ENCODE measurements around the gene SNX8. TPM values are rescaled to one million over a fixed set of nuclear protein-coding genes. Genes with fewer than 3 reads are reported as not detected.

SNX8 gene
- total RNA-seq, 1 donor from 2014 or later, result 8.3 TPM

- intact Hi-C loops (cut with DNase I), result loop anchor here (10.0 kb wide), 1 partner anchor 634 kb away; no protein-coding TSS in a partner anchor
- Histone ChIP-seq H3K27ac (no peak overlapping the region), H3K9me3 (no peaks in the 10 kb centered on the region), H3K4me1 (no peaks in the 10 kb centered on the region), H3K36me3 (peaks cover 0 to 58% of the 10 kb centered on the region in 2 donors), H3K27me3 (no peaks in the 10 kb centered on the region), H3K4me3 (no peak overlapping the region)
- no peak for DNase-seq (ENCODE audit: extremely low spot score in 2 of 2)
- no peak for TF ChIP-seq CTCF (IDR thresholded peaks at IDR 0.05)
- no peak for TF ChIP-seq POLR2AphosphoS5 (IDR thresholded peaks at IDR 0.05; ENCODE audit: insufficient read depth in 1 of 2, low read depth in 1 of 2)
- no peak for TF ChIP-seq POLR2A (IDR thresholded peaks at IDR 0.05)
Measured at GRCh38 chr7:2218444-2218785, 95.8 kb downstream of the SNX8 start.

DNA sequence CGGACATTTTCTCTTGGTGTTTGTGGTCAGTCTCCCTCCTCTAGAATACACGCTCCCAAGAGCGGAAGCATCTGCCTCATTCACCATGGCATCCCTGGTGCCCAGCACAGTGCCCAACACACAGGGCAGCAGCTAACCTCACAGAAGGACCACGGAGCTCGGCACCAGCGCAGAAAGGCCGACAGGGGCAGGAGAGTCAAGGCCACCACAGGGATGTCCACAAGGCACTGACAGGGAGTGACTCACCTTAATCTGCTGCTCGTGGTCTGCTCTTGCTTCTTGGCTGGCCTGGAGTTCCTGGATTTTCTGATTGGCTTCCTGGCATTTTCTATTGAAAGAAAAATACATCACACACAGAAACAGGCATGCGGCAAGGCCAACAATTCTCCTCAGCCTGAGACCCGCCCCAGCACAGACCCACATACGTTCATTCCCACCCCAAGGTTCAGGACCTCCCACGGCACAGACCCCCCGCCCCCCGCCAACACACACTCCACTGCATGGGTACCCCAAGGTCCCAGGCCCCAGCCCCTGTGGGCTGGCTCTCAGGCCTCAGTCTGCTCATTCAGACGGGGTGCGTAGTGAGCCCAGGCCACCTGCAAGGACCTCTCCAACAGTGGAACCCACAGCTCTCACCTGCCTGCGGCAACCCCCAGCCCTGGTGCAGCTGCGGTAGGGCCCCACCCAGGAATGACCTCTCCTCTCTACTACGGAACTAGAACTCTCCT is 96.4 kb downstream of the SNX8 start:
- Histone ChIP-seq H3K27ac (no peak overlapping the region), H3K9me3 (no peaks in the 10 kb centered on the region), H3K27me3 (no peaks in the 10 kb centered on the region), H3K4me3 (no peak overlapping the region), H3K36me3 (peaks cover 0 to 62% of the 10 kb centered on the region in 2 donors), H3K4me1 (no peaks in the 10 kb centered on the region)
- intact Hi-C loops (cut with DNase I), result loop anchor here (10.0 kb wide), 1 partner anchor 633 kb away; no protein-coding TSS in a partner anchor
- TF ChIP-seq POLR2A (IDR thresholded peaks at IDR 0.05) (no peak), CTCF (IDR thresholded peaks at IDR 0.05) (no peak), POLR2AphosphoS5 (IDR thresholded peaks at IDR 0.05; ENCODE audit: insufficient read depth in 1 of 2, low read depth in 1 of 2) (no peak)
- no peak for DNase-seq (ENCODE audit: extremely low spot score in 2 of 2)

GRCh38 chr7:2217206-2217605 is 97.0 kb downstream of the SNX8 start:
- no peak for TF ChIP-seq POLR2AphosphoS5 (IDR thresholded peaks at IDR 0.05; ENCODE audit: insufficient read depth in 1 of 2, low read depth in 1 of 2)
- no peaks in the 10 kb centered on the region for H3K4me1 ChIP-seq
- no peaks in the 10 kb centered on the region for H3K27me3 ChIP-seq
- no peak overlapping the region for H3K27ac ChIP-seq
- peaks cover 0 to 59% of the 10 kb centered on the region in 2 donors for H3K36me3 ChIP-seq
- no peaks in the 10 kb centered on the region for H3K9me3 ChIP-seq
- no peak for DNase-seq (ENCODE audit: extremely low spot score in 2 of 2)
- H3K4me3 ChIP-seq, result no peak overlapping the region
- intact Hi-C loops (cut with DNase I), result loop anchor here (10.0 kb wide), 1 partner anchor 632 kb away; no protein-coding TSS in a partner anchor

DNA sequence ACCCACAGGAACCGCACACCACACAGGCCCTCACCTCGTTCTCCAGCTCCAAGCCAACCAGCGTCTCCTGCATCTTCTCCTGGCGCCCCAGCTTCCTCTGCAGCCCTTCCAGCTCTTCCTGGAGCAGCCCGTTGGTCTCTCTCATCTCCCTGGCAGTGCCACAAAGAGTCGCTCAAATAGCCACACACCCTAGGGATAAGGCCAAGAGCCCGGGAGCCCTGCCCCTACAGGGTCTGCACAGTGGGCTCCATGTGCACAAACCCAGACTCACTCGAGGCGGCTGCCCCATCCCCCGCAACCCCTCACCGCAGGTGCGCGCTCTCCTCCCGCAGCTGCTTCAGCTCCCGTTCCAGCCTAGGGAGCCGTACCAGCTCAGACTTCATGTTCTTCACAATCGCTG is 98.4 kb downstream of the SNX8 start:
- Histone ChIP-seq H3K36me3 (peaks cover 0 to 48% of the 10 kb centered on the region in 2 donors), H3K27ac (no peak overlapping the region), H3K4me1 (no peaks in the 10 kb centered on the region), H3K9me3 (no peaks in the 10 kb centered on the region), H3K27me3 (no peaks in the 10 kb centered on the region), H3K4me3 (no peak overlapping the region)
- intact Hi-C loops (cut with DNase I), result loop anchor here (10.0 kb wide), 1 partner anchor 631 kb away; no protein-coding TSS in a partner anchor
- TF ChIP-seq CTCF (IDR thresholded peaks at IDR 0.05), result no peak
- no peak for TF ChIP-seq POLR2AphosphoS5 (IDR thresholded peaks at IDR 0.05; ENCODE audit: insufficient read depth in 1 of 2, low read depth in 1 of 2)
- no peak for TF ChIP-seq POLR2A (IDR thresholded peaks at IDR 0.05)
- no peak for DNase-seq (ENCODE audit: extremely low spot score in 2 of 2)

DNA sequence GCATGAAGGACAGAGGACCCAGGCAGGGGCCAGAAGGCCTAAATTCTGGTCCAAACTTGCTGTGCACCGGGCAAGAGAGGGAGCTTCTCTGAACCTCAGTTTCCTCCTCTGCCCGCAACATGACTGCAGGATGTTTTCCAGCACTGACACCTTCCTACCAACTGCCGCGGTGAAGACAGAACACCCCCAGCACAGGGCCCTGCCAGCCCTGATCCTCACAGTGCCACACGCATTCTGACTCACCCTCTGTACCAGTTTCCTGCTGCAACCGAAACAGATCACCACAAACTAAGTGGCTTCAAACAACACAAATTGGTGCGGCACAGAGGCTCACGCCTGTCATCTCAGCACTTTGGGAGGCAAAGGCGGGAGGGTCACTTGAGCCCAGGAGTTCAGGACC is 99.6 kb downstream of the SNX8 start:
- Histone ChIP-seq H3K4me3 (no peak overlapping the region), H3K4me1 (no peaks in the 10 kb centered on the region), H3K27ac (no peak overlapping the region), H3K9me3 (no peaks in the 10 kb centered on the region), H3K36me3 (peaks cover 0 to 52% of the 10 kb centered on the region in 2 donors), H3K27me3 (no peaks in the 10 kb centered on the region)
- intact Hi-C loops (cut with DNase I), result loop anchor here (10.0 kb wide), 1 partner anchor 630 kb away; no protein-coding TSS in a partner anchor
- no peak for DNase-seq (ENCODE audit: extremely low spot score in 2 of 2)
- TF ChIP-seq CTCF (IDR thresholded peaks at IDR 0.05) (no peak), POLR2AphosphoS5 (IDR thresholded peaks at IDR 0.05; ENCODE audit: insufficient read depth in 1 of 2, low read depth in 1 of 2) (no peak)

Measured in vagina (tissue), 2 donors.